22Rv1 (cell line): ENCODE measurements around the gene HIC1.

Experiments
- CTCF ChIP-seq: fragments of 450-650 bp; IDR thresholded peaks from 2 replicates; pipeline ENCODE4 v1.5.1; 2017; ENCODE audit warnings: mild to moderate bottlenecking
- ZFX ChIP-seq: fragments of 450-650 bp; IDR thresholded peaks from 2 replicates; pipeline ENCODE4 v1.6.1; 2017; ENCODE audit warnings: antibody characterized with exemption, borderline replicate concordance

DNA sequence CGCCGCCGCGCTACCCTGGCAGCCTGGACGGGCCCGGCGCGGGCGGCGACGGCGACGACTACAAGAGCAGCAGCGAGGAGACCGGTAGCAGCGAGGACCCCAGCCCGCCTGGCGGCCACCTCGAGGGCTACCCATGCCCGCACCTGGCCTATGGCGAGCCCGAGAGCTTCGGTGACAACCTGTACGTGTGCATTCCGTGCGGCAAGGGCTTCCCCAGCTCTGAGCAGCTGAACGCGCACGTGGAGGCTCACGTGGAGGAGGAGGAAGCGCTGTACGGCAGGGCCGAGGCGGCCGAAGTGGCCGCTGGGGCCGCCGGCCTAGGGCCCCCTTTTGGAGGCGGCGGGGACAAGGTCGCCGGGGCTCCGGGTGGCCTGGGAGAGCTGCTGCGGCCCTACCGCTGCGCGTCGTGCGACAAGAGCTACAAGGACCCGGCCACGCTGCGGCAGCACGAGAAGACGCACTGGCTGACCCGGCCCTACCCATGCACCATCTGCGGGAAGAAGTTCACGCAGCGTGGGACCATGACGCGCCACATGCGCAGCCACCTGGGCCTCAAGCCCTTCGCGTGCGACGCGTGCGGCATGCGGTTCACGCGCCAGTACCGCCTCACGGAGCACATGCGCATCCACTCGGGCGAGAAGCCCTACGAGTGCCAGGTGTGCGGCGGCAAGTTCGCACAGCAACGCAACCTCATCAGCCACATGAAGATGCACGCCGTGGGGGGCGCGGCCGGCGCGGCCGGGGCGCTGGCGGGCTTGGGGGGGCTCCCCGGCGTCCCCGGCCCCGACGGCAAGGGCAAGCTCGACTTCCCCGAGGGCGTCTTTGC is 3.1 kb downstream of the HIC1 start:
- TF ChIP-seq CTCF (no peak), ZFX (no peak)
